K562 (cell line): ENCODE results near the gene SYCN. TPM values are rescaled to one million over a fixed set of nuclear protein-coding genes. Genes with fewer than 3 reads are reported as not detected.
A peak's percentile ranks its signal among the peaks of the same experiment; 100 is the strongest.

Source experiments
- ATAC-seq: fragments of 200-7000 bp; cut with Tn5 transposase; 3 replicates; pipeline ENCODE4 v1.9.1; 2020; ENCODE audit warnings: moderate library complexity
- BruUV-seq: library from RNA; stranded (reverse); fragments of 400-500 nt; replicated peaks from 2 replicates; lab custom pipeline; 2021; lab: Mats Ljungman, UMichigan
- CTCF ChIA-PET: fragments of 300-600 bp; formaldehyde crosslinking; extraction: SDS; loops from one replicate; lab custom pipeline; 2021; ENCODE audit warnings: low intra/inter-chr PET ratio; lab: Yijun Ruan, JAX
- POLR2A ChIA-PET: fragments of 300-600, 350-650 bp; sonication (Branson Sonifier 250); formaldehyde crosslinking; extraction: SDS; loops from one replicate; lab custom pipeline; 2021; ENCODE audit warnings: antibody characterized with exemption, inconsistent platforms; lab: Yijun Ruan, JAX
- DNase-seq, 4 experiments: peaks; one replicate each; pipeline versions ENCODE4 v3.0.0 to v3.0.0-alpha.2; 2011 to 2018; ENCODE audit warnings: low spot score in 3 of 4, mixed read lengths in 3 of 4; ENCODE audit errors: extremely low read depth in 1 of 4
- FAIRE-seq: peaks from 2 replicates; lab custom pipeline; 2011; peaks lifted over from hg19 to GRCh38; lab: Jason Lieb, UNC
- H2AFZ ChIP-seq: 2 replicates; pipeline ENCODE4 v1.6.0; 2011; ENCODE audit warnings: low read depth, low read length, control low read depth, inconsistent platforms
- H3K27ac ChIP-seq: fragments of 200-600 bp; 3 replicates; pipeline ENCODE4 v1.8.0; 2011; ENCODE audit warnings: low read depth, mild to moderate bottlenecking, control low read depth, inconsistent platforms, low read length, moderate library complexity, mixed read lengths; ENCODE audit errors: extremely low read depth
- H3K27me3 ChIP-seq, 2 experiments: fragments of 300-600 bp in 1 of 2; 2 replicates in 1 of 2; 3 replicates in 1 of 2; pipeline versions ENCODE4 v1.6.0 to v1.8.0; 2011; ENCODE audit warnings: inconsistent platforms in 2 of 2, low read length in 2 of 2, mild to moderate bottlenecking in 1 of 2, mixed read lengths in 1 of 2, moderate library complexity in 1 of 2; ENCODE audit not compliant: control insufficient read depth in 2 of 2, insufficient read depth in 2 of 2
- H3K36me3 ChIP-seq: fragments of 300-600 bp; 3 replicates; pipeline ENCODE4 v1.8.0; 2011; ENCODE audit warnings: mild to moderate bottlenecking, low read length, inconsistent platforms; ENCODE audit not compliant: control insufficient read depth, insufficient read depth
- H3K4me1 ChIP-seq, 2 experiments: fragments of 200-600 bp in 1 of 2; replicated peaks in 1 of 2; 2 replicates in 1 of 2; 3 replicates in 1 of 2; pipeline versions ENCODE4 v1.5.1 to v1.8.0; 2011; ENCODE audit warnings: inconsistent platforms in 2 of 2, low read length in 2 of 2, mild to moderate bottlenecking in 1 of 2, mixed read lengths in 1 of 2, moderate library complexity in 1 of 2; ENCODE audit not compliant: control insufficient read depth in 2 of 2, insufficient read depth in 2 of 2
- H3K4me2 ChIP-seq: 2 replicates; pipeline ENCODE4 v1.6.1; 2011; ENCODE audit warnings: low read length, control low read depth, inconsistent platforms, mixed read lengths; ENCODE audit not compliant: insufficient read depth
- H3K4me3 ChIP-seq: fragments of 200-600 bp; sonication (generic), shearing (Covaris generic); 2 replicates; pipeline ENCODE4 v1.5.1; 2016; ENCODE audit warnings: control low read depth, inconsistent platforms
- H3K79me2 ChIP-seq: fragments of 200-600 bp; 3 replicates; pipeline ENCODE4 v1.8.0; 2011; ENCODE audit warnings: low read length, inconsistent platforms; ENCODE audit not compliant: control insufficient read depth, insufficient read depth
- H3K9ac ChIP-seq, 2 experiments: 2 replicates each; pipeline versions ENCODE4 v1.6.0 to v1.6.1; 2011; ENCODE audit warnings: low read depth in 2 of 2, low read length in 2 of 2, control low read depth in 1 of 2, inconsistent platforms in 1 of 2, mild to moderate bottlenecking in 1 of 2, mixed read lengths in 1 of 2; ENCODE audit not compliant: insufficient read depth in 1 of 2
- H3K9me1 ChIP-seq: one replicate; pipeline ENCODE4 v1.6.0; 2011; ENCODE audit warnings: inconsistent platforms, mild to moderate bottlenecking, low read length, moderate library complexity; ENCODE audit not compliant: control insufficient read depth, insufficient read depth
- H3K9me3 ChIP-seq: replicated peaks from 2 replicates; pipeline ENCODE4 v1.5.1; 2011; ENCODE audit warnings: low read depth, low read length, inconsistent platforms; ENCODE audit not compliant: control insufficient read depth, insufficient read depth
- H4K20me1 ChIP-seq: replicated peaks from 2 replicates; pipeline ENCODE4 v1.6.1; 2011; ENCODE audit warnings: low read length, inconsistent platforms, mixed read lengths; ENCODE audit not compliant: control insufficient read depth, insufficient read depth
- BMI1 ChIP-seq: fragments of 150-350 bp; IDR thresholded peaks from 2 replicates; pipeline ENCODE4 v1.6.1; 2014; ENCODE audit warnings: low read length
- ZBTB33 ChIP-seq: sonication (generic); formaldehyde crosslinking; IDR thresholded peaks from 2 replicates; pipeline ENCODE4 v1.8.1; 2023; ENCODE audit warnings: mild to moderate bottlenecking, missing genetic modification reagents
- ZNF518B ChIP-seq: fragments of 250-450 bp; sonication (Bioruptor Pico); IDR thresholded peaks from 2 replicates; pipeline ENCODE4 v1.5.0; 2021; ENCODE audit warnings: mild to moderate bottlenecking, moderate library complexity
- ZNF639 ChIP-seq, 2 experiments: fragments of 200-800 bp in 1 of 2; sonication (Bioruptor generic) in 1 of 2; sonication (generic) in 1 of 2; formaldehyde crosslinking in 1 of 2; IDR thresholded peaks in 1 of 2; conservative IDR thresholded peaks in 1 of 2; 2 replicates each; pipeline versions ENCODE4 v1.5.0 to v1.6.1; 2016 to 2020; ENCODE audit warnings: missing compliant biosample characterization in 1 of 2, missing genetic modification characterization in 1 of 2, missing genetic modification reagents in 1 of 2
- WGBS: fragments of 100-300 bp; shearing (Covaris generic); methylation state at CpG from one replicate; pipeline ENCODE4 v1.1.6; 2016; ENCODE audit warnings: low coverage, mixed read lengths; ENCODE audit not compliant: insufficient coverage; ENCODE audit errors: missing lambda C conversion rate; 5-methylcytosine and 5-hydroxymethylcytosine counted together
- in situ Hi-C: fragments of 300-500 bp; cut with MboI; formaldehyde crosslinking; loops from 4 replicates; pipeline ENCODE4 v1.15.0; 2018; ENCODE audit warnings: inconsistent platforms, mixed read lengths
- intact Hi-C: fragments of 100-400 bp; cut with micrococcal nuclease; formaldehyde crosslinking; loops from 2 replicates; pipeline ENCODE4 v1.14.2; 2022
- polyA plus RNA-seq, 8 experiments: library from polyadenylated mRNA; depleted of rRNA in 4 of 8; stranded (reverse) in 5 of 8; unstranded in 3 of 8; fragments of >200 nt; fragmentation: Nextera tagmentation in 2 of 8; fragmentation: Illumina TruSeq in 1 of 8; extraction: Ambion mirVana in 2 of 8; extraction: Trizol in 1 of 8; gene quantifications; 2 replicates each; pipeline versions ENCODE4 v1.2.1 to v1.2.3, GENCODE V29; 2011 to 2014; ENCODE audit warnings: inconsistent platforms in 1 of 8, missing spikeins in 1 of 8
- total RNA-seq, 7 experiments: library from RNA; depleted of rRNA in 6 of 7; stranded (reverse); fragments of >200 nt in 6 of 7; fragmentation: Illumina TruSeq in 2 of 7; extraction: Trizol in 2 of 7; gene quantifications; 2 replicates each; pipeline versions ENCODE4 v1.2.1 to v1.2.3, GENCODE V29; 2011 to 2021; ENCODE audit warnings: low replicate concordance in 1 of 7

SYCN gene
- total and polyA plus RNA-seq, 9 of the 15 experiments (the other 6 are each of a cell fraction or from before 2014, with no cell fraction given) = not detected

- in situ Hi-C loops = no loop called here
- Histone ChIP-seq H3K4me2 (no peak overlapping the region), H4K20me1 (no peaks in the 10 kb centered on the region; the same call in 1 of the 2 replicates), H3K27ac (no peak overlapping the region), H3K9me3 (no peaks in the 10 kb centered on the region), H3K4me3 (no peak overlapping the region), H3K9me1 (no peaks in the 10 kb centered on the region), H3K79me2 (no peaks in the 10 kb centered on the region), H2AFZ (no peak overlapping the region), H3K27me3 (no peaks in the 10 kb centered on the region), H3K9ac (no peak overlapping the region), H3K4me1 (peaks cover 0 to 11% of the 10 kb centered on the region in 2 experiments; a peak in 4 of 5 replicates), H3K36me3 (no peaks in the 10 kb centered on the region)
- ATAC-seq (peak; percentile 24), FAIRE-seq (no peak), DNase-seq (no peak)
- POLR2A ChIA-PET = no interaction called here
- 40% methylated on average over 6 of the region's 8 CpGs for WGBS
- TF ChIP-seq ZBTB33 (CRISPR knock-in tag) = no peak
- TF ChIP-seq ZNF518B (CRISPR knock-in tag) = no peak
- no peak for TF ChIP-seq BMI1
- TF ChIP-seq ZNF639 (CRISPR knock-in tag; conservative IDR thresholded peaks at IDR 0.05 in 1 of 2, IDR thresholded peaks at IDR 0.05 in 1 of 2) = no peak
- BruUV-seq = no TSS peak
- CTCF ChIA-PET = no interaction called here
- intact Hi-C loops = loop anchor here (1.0 to 5.0 kb wide), 2 partner anchors 65 to 225 kb away; no protein-coding TSS in a partner anchor
Observed at GRCh38 chr19:39187552-39187943, 16.5 kb downstream of the SYCN start.
